Peyer's patch (tissue), 4 donors: ENCODE measurements around the gene VSIG8.

Experiments used
- CTCF ChIP-seq, 6 experiments: fragments of 450-650 bp in 4 of 6; fragments of 200-600 bp in 2 of 6; sonication (generic) in 1 of 6; IDR thresholded peaks; one replicate each; pipeline ENCODE4 v1.5.1; 2017 to 2019; ENCODE audit warnings: antibody characterized with exemption in 6 of 6, mild to moderate bottlenecking in 3 of 6, moderate library complexity in 1 of 6
- POLR2A ChIP-seq, 2 donors: fragments of 450-650 bp; IDR thresholded peaks; one replicate each; pipeline ENCODE4 v1.5.1; 2017; ENCODE audit warnings: antibody characterized with exemption in 2 of 2, mild to moderate bottlenecking in 2 of 2, moderate library complexity in 2 of 2

- TF ChIP-seq POLR2A (IDR thresholded peaks at IDR 0.05) (no peak), CTCF (IDR thresholded peaks at IDR 0.05) (no peak)
Measured at GRCh38 chr1:159911326-159912070, 49.0 kb upstream of the VSIG8 start.
